Activated naive CD8-positive, alpha-beta T cell treated with anti-CD3 and anti-CD28 coated beads, Interleukin-2, amount 50 U/mL, for 16 hours (primary cell): ENCODE data around the gene MYL7.

ENCODE experiments used
- DNase-seq: peaks from one replicate; pipeline ENCODE4 v3.0.0-alpha.2; 2020; ENCODE audit warnings: low read depth, low spot score

MYL7 gene

GRCh38 chr7:44150966-44151941, 10.1 kb upstream of the MYL7 start:
- DNase-seq: no peak

- DNase-seq: no peak
Measured at GRCh38 chr7:44150466-44150832, 9.3 kb upstream of the MYL7 start.

- no peak for DNase-seq
Measured at GRCh38 chr7:44149571-44150465, 8.7 kb upstream of the MYL7 start.

GRCh38 chr7:44148961-44149536, 7.9 kb upstream of the MYL7 start:
- no peak for DNase-seq

- DNase-seq: no peak
Measured at GRCh38 chr7:44148166-44148565, 7.0 kb upstream of the MYL7 start.

- DNase-seq: no peak
Measured at GRCh38 chr7:44147026-44147991, 6.2 kb upstream of the MYL7 start.

- DNase-seq: peak; percentile 38
Measured at GRCh38 chr7:44145969-44146911, 5.1 kb upstream of the MYL7 start.

GRCh38 chr7:44145479-44145968, 4.4 kb upstream of the MYL7 start:
- DNase-seq: peak; percentile 34

- DNase-seq: no peak
Measured at GRCh38 chr7:44144968-44145478, 3.9 kb upstream of the MYL7 start.

GRCh38 chr7:44144426-44144967, 3.4 kb upstream of the MYL7 start:
- no peak for DNase-seq

- no peak for DNase-seq
Measured at GRCh38 chr7:44143646-44144250, 2.6 kb upstream of the MYL7 start.

- no peak for DNase-seq
Measured at GRCh38 chr7:44142028-44142427, 896 bp upstream of the MYL7 start.

- DNase-seq: no peak
Measured at GRCh38 chr7:44140341-44140740, 791 bp downstream of the MYL7 start.

GRCh38 chr7:44139311-44140010, 1.7 kb downstream of the MYL7 start:
- DNase-seq: no peak

GRCh38 chr7:44138698-44139097, 2.4 kb downstream of the MYL7 start:
- no peak for DNase-seq

- no peak for DNase-seq
Measured at GRCh38 chr7:44136731-44137130, 4.4 kb downstream of the MYL7 start.

GRCh38 chr7:44134943-44135628, 6.0 kb downstream of the MYL7 start:
- no peak for DNase-seq
